ENCODE measurements around the gene LOXL4.
A peak's percentile ranks its signal among the peaks of the same experiment; 100 is the strongest.

LOXL4 gene

DNA sequence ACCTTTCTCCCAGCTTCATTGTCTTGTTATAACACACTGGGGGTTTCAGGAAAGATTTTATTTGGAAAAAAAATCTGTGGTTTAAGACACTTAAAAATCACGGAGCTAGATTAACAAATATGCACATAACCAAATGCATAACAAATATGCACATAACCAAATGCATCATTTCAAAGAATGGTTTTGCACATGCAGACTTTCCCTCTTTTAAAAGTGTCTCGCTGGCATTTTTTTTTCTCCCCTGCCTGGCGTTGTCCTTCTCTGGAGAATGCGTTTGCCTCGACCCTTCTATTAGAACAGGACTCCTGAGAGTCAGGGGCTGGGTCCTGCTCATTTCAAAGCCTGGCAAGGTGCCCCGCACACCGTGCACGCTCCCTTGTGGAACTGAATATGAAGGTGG is 42.7 kb upstream of the LOXL4 start:
- TF ChIP-seq, protein P1, sequence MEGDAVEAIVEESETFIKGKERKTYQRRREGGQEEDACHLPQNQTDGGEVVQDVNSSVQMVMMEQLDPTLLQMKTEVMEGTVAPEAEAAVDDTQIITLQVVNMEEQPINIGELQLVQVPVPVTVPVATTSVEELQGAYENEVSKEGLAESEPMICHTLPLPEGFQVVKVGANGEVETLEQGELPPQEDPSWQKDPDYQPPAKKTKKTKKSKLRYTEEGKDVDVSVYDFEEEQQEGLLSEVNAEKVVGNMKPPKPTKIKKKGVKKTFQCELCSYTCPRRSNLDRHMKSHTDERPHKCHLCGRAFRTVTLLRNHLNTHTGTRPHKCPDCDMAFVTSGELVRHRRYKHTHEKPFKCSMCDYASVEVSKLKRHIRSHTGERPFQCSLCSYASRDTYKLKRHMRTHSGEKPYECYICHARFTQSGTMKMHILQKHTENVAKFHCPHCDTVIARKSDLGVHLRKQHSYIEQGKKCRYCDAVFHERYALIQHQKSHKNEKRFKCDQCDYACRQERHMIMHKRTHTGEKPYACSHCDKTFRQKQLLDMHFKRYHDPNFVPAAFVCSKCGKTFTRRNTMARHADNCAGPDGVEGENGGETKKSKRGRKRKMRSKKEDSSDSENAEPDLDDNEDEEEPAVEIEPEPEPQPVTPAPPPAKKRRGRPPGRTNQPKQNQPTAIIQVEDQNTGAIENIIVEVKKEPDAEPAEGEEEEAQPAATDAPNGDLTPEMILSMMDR (IDR thresholded peaks at IDR 0.05) = no peak

DNA sequence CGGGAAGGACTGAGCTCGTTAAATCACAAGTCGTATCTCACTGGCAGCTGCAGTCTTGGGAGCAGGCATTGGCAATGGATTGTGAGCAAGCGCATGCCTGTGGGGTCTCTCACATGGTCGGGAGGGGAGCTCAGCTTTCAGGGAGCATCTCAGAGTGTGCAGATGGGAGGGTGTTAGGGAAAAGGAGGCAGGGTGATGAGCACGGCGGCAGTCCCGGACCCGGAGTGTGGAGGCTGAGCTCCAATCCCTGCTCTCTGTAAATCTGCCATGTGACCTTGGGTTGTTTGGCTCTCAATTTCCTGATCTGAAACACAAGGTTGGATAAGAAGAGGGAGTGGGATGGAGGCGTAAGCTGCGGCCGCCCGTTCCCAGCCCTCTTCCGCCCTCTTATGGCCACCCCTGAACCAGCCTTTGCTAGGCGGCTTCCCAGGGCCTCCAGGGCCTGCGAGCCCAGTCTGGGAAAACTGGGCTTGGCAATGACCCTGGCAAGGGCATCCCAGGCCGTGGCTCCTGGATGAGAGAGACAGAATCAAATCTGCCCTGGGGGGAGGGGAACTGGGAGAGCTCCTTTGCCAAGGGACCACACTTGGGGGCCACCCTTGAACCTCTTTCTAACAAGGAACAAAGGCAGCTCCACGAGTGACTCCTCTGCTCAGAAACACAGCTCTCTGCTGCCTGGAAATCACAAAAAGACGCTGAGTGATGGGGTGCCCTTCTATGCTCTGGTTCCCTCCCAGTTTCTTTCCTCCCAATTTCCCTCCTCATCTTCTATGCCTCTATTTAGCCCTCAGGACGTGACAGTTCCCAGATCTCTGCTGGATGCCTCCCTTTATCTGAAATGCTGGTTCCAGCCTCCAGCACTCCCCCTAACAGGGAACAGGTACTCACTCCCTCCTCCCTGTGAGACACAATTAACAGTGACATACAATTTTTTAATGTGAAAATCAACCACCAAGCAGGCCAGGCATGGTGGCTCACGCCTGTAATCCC is 41.7 kb upstream of the LOXL4 start:
- TF ChIP-seq, protein P1 (IDR thresholded peaks at IDR 0.05) = peak; percentile 84

DNA sequence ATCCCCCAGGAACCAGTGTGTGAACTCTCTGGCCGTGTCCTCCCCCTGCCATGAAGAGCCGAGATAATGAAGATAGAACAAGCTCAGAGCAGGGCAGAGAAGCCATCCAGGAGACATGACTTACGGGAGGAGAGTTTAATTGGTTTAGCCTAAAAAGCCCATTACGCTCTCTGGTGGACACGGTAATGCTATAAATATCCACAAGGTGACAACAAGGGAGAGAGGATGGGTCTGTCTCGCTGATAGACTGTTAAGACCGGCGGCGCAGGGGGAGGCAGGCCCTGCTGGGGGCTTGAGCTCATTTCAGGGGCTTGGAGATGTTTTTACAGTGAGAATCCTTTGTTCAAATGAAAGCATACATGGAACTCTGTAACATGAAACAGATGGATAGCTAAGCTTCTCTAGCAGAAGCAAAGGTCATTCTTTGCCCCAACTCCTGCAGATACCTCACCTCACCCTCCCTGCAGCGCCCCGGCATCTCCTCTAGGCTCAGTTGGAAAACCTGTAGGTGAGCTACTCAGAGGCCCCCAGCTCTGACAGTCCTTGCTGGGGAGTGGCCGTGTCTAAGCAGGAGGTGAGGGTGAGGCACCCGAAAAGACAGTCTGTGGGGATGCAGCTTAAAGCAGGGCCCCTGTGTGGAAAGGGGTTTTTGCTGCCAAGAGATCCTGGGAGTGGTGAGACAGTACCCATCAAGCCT is 40.8 kb upstream of the LOXL4 start:
- TF ChIP-seq, protein P1 (IDR thresholded peaks at IDR 0.05) = no peak

DNA sequence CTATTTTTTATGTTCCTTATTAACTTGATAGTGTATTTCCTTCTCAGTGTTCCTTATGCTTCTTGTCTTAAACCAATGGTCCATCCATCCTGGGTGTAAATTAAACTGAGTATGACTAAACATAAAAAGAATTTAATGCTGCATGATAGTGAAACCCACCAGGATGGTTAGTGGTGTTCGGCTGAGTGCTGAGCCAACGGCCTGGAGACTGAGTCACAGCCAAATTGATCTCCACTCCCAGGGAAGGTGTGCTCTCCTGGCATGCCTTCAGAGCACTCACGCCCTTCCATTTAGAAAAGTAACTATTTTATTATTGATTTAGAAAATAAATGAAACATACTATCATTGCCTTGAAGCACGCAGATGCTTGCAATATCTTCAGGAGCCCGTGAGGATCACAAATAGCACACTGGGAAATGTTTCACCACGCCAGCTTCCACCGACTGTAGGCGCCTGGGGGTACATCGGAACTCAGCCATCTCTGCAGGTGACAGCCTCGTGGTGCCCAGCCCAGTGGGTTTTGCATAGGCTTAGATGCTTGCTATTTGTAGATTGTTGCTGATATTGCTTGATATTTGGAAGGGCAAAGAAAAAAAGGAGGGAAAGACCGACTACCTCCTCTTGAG is 40.0 kb upstream of the LOXL4 start:
- TF ChIP-seq, protein P1 (IDR thresholded peaks at IDR 0.05) = no peak

DNA sequence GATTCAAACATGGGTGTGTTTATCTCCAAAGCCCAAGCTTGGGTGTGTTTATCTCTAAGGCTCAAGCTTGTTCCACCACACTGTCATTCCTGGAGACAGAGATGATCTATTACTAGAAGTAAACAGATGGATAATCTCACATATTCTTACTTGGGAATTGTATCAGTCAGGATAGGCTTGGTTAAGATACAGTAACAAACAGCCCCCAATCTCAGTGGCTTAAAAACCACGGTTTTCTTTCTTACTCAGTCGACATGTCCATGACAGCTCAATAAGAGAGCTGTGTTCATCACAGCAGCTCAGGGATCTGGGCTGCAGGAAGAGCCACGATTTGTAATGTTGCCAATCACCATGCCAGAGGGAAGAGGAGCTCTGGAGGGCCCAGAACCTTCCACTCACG is 38.5 kb upstream of the LOXL4 start:
- TF ChIP-seq, protein P1 (IDR thresholded peaks at IDR 0.05) = no peak

DNA sequence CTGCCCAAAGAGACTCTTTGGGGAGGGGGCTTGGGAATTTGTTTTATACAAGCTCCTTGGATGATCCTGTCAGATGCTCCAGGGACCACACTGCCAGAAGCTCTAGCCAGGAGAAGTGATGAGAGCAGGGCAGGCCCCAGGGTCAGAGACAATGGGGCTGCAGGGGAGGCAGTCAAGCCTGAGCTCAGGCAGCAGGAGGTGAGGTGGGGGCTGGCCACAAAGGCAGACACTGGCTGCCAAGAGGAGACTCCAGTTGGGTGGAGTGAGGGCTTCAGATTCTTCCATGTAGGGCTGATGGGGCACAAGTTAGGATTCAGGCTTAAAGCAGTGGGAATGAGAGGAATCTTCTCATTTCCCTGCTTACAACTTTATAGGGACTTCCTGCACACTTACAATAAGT is 35.6 kb upstream of the LOXL4 start:
- TF ChIP-seq, protein P1 (IDR thresholded peaks at IDR 0.05) = no peak

DNA sequence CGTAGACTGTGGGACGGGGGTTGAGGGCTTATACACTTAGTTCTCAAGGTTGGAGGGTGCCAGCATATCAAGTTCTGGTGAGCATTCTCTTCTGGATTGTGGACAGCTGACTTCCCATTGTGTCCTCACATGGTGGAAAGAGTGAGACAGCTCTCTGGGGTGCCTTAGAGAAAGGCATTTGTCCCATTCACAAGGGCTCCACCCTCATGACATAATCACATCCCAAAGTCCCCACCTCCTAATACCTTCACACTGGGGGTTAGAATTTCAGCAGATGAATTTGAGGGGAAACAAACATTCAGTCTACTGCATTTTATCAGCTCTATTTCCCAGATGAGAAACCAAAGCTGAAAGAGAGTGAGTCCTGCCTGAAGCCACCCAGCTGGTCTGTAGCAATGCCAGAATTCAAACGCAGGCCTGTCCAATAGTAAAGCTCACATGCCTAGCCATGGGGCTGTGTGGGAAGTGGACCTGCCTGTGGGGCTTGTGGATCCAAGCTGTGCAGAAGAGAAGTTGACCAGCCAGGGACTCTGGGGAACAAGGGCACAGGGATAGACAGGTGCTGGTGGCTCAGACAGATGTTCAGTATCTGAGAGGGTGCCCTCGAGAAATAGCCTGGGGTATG is 34.9 kb upstream of the LOXL4 start:
- TF ChIP-seq, protein P1 (IDR thresholded peaks at IDR 0.05) = no peak

All from LNCAP (cell line).